Activated CD4-positive, CD25-positive, alpha-beta regulatory T cell treated with anti-CD3 and anti-CD28 coated beads, Interleukin-2, amount 50 U/mL, for 72 hours (primary cell): ENCODE results near the gene RBM3.
"Not testable (repeated sequence)": the region's sequence is repeated elsewhere in the genome, so short reads cannot be mapped to it uniquely, and the experiment has no call there.

Experiments
- DNase-seq: peaks from one replicate; pipeline ENCODE4 v3.0.0; 2021

RBM3 gene

DNA sequence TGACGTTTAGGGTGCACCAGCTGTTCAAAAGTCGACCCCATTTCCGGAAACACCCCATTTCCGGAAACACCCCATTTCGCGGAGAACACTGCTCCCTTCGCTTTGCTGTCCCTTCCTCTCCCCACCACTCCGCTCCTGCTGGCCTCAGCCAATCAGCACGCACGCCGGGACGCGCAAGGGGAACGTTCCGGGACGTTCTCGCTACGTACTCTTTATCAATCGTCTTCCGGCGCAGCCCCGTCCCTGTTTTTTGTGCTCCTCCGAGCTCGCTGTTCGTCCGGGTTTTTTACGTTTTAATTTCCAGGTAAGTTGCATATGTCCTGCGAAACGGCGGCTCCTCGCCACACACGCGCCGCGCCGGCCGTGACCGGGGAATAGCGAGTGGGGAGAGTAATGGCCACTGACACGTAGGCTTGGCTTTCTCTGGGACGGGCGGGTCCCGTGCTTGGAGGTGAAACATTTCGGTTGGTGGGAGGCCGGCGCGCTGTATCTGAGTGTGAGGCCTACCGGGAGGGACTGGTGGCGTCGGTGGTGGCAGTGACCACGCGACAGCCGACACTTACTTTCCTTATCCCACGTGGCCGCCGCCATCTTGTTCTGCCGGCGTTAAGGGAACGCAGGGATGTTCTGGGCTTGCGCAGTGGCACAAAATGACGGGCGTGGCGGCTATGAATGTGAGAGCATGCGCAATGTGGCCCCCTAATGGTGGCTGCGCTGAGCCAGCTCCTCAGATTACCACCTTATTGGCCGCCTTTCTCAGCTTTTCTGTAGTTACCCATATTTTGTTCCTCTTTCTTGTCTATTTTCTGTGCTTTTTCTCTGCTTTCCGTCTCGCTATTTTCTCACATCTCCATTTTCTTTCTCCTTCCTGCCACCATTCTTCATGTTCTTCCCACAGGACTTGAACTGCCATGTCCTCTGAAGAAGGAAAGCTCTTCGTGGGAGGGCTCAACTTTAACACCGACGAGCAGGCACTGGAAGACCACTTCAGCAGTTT, at the start of gene RBM3:
Gene RBM3, plus strand, starts transcription at position 215 of the 997 bp plus-strand sequence. Its CDS starts 697 bp downstream, at position 912.
- peak; percentile 85 for DNase-seq

DNA sequence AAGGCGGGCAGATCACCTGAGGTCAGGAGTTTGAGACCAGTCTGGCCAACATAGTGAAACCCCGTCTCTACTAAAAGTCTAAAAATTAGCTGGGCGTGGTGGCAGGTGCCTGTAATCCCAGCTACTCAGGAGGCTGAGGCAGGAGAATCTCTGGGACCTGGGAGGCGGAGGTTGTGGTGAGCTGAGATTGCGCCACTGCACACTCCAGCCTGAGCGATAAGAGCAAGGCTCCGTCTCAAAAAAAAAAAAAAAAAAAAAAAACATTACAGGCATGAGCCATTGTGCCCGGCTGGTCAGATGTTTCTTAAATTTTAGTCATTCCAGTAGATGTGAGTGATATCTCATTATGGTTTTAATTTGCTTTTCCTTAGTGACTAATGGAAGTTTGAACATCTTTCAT, 48.4 kb upstream of the RBM3 start:
- not testable (repeated sequence) for DNase-seq

DNA sequence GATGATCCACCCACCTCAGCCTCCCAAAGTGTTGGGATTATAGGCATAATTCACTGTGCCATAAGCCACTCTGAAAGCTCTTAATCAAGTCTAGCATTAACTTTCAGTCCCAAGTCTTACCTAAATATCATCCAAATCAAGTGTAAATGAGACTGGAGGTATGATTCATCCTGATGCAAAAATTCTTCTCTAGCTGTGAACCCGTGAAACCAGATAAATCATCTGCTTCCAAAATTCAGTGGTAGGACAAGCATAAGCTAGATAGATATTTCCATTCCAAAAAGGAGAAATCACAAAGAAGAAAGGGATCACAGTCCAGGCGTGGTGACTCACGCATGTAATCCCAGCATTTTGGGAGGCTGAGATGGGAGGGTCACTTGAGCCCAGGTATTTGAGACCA, 43.5 kb upstream of the RBM3 start:
- DNase-seq, result no peak

DNA sequence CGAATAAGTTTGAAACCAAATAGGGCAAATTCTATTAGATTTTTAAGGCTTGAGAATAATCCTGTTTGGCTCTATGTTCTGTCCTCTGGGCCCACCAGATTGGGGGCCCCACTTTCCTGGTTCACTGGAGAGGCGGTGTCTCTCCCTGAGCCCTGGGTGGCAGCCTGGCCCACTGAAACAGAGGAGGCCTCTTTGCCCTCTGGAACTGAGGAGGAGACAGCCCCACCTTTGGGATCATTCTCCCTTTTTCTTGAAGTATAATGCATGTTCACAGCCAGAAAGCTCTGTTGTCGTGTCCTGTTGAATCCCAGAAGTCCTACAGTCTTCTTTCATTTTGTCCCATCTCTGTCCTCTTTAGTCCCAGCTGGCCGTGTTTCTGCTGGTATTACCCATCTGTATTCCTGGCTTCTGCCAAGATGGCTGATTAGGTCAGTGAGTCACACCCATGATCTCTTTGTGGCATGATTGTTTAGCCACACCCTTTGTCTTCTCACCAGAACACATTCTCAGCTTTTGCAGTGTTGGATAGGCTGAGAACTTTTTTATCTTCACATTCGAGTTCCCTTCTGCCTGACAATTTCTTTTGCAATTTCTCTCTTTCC, 42.8 kb upstream of the RBM3 start:
- no peak for DNase-seq

DNA sequence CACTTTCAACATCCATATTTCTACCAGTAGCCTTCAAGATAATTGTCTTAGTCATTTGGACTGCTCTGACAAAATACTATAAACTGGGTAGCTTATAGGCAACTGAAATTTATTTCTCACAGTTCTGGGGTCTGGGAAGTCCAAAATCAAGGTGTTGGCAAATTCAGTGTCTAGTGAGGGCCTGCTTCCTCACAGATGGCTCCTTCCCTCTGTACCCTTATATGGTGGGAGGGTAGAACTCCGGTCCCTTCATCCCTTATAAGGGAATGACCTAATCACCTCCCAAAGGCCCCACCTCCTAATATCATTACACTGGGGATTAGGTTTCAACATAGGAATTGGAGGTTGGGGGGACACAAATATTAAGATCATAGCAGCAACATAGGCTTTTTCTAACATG, 42.1 kb upstream of the RBM3 start:
- DNase-seq, result no peak

DNA sequence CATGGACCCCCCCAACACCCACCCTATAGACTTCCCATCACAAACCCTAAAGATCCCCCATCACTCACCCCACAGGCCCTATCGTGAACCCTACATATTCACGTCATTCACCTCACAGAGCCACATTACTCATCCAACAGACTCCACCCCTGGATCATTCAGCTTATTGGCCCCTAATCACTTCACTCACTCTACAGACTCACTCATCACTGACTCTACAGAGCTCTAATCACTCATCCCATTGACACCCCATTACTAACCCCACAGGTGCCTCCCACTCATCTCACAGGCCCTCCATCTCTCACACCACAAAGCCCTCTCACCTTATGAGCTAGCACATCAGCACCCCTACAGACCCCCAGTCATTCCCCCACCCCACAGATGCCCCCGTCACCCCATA, 41.1 kb upstream of the RBM3 start:
- DNase-seq, result no peak

DNA sequence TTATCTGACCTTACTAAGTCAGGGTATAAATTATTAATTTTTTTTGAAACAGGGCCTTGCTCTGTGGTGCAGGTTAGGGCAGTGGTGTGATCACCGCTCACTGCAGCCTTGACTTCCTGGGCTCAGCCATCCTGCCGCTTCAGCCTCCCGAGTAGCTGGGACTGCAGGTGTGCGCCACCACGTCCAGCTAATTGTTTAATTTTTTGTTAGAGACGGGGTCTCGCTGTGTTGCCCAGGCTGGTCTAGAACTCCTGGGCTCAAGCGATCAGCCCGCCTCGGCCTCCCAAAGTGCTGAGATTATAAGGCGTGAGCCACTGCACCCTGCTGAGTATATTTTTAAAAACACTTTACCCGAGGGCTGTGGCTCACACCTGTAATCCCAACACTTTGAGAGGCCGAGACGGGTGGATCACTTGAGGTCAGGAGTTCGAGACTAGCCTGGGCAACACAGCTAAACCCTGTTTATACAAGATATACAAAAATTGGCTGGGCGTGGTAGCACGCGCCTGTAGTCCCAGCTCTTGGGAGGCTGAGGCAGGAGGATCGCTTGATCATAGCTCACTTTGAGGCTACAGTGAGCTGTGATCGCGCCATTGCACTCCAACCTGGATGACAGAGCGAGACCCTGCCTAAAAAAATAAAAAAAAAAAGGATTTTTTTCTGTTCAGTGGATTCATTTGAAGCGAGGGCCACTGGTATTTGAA, 35.5 kb upstream of the RBM3 start:
- no peak for DNase-seq

DNA sequence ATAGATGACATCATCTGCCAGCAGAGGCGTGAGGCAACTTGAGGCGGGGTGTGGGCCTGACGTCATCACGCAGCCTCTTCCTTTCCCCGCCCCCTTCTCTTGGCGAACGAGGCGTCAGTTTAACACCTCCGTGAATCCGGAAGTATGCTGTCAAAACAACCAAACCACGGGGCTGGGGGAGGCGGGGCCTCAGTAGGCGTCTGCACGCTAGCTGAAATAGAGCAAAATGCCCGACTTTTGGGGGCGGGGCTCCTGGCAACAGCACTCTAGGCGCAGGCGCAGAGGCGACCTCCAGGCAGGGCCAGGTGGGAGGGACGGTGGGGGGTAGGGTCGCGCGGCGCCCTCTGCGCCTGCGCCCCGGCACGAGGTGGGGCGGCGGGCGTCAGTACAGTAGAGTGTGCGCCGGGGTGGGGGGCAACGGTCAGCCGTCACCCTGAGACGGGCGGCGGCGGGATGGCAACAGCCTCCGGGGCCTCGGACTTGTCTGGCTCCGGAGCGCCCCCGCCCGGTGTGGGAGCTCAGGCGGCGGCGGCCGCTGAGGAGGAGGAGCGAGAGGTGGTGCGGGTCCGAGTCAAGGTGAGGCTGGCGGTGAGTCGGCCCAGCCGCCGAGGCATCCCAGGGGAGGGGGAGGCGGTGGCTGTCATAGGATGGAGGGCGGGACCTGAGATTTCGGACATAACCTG, 34.8 kb upstream of the RBM3 start, which contains the start of gene TBC1D25:
Gene TBC1D25, plus strand, starts transcription at position 370 of the 683 bp plus-strand sequence. Its CDS starts 84 bp downstream, at position 454.
- DNase-seq, result peak; percentile 90

DNA sequence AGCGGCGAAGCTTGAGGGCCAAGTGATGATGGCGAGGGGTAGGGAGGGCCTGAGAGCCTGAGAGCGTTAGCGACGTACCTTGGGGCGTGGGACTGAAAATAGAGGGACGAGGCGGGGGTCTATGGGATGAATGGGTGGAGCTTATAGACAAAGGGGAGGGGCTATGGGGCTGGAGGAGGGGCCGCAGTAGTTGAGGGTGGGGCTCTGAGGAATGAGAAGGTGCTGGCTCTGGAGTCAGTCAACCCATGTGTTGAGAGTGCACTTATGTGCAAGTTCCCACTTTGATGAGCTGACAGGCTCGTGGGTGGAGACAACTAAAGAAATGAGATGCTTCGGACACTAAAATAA, 34.3 kb upstream of the RBM3 start:
- DNase-seq, result no peak

DNA sequence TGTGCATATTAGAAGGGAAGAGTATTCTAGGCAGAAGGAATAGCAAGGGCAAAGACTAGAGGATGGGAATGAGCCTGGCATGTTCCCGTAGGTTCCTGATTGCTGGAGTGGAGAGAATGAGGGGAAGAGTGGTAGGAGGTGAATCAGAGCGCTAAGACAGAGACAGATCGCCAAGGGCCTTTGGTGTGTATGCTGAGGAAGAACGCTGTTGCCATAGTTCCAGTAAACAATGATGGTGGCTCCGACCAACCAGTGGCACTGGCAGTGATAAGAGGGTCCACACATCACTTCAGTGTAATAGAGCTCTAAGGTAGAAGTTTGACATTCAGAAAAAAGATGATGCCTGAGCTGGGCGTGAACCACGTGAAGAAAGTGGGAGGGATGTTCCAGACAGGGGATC, 33.8 kb upstream of the RBM3 start:
- DNase-seq, result no peak

DNA sequence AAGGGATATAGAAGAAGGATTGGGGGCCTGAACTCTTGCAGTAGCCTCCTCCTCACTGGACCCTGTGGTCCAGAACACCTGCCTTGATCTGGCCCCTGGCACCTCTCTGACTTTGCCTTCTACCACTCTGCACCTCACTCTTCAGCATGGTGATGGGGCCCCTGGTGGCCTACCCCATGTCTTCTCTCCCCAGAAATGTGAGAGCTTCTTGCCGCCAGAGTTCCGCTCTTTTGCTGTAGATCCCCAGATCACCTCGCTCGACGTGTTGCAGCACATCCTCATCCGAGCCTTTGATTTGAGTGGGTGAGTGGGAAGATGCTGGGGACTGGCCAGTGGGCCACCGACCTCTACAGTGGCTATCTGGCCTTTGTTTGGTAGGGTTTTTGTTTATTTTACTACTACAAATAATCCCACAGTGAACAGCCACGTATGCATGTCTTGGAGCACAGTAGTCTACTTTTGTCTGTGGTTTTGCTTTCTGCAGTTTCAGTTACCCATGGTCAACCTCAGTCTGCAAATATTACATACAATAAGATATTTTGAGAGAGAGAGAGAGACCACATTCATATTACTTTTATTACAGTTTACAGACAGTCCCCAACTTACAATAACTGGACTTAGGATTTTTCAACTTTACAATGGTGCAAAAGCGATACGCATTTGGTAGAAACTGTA, 33.0 kb upstream of the RBM3 start:
- DNase-seq, result no peak

DNA sequence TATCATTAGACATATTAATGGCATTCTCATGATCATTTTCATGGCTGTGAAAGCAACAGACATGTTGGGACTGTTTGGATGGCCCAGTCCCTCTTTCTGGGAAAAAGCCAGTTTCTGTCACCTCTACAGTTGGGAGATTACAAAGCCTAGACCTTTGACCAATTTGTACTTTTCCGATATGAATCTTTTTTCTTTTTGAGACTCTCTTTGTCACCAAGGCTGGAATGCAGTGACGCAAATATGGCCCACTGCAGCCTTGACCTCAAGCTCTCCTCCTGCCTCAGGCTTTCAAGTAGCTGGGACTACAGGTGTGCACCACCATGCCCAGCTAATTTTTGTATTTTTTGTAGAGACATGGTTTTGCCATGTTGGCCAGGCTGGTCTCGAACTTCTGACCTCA, 25.4 kb upstream of the RBM3 start:
- no peak for DNase-seq

DNA sequence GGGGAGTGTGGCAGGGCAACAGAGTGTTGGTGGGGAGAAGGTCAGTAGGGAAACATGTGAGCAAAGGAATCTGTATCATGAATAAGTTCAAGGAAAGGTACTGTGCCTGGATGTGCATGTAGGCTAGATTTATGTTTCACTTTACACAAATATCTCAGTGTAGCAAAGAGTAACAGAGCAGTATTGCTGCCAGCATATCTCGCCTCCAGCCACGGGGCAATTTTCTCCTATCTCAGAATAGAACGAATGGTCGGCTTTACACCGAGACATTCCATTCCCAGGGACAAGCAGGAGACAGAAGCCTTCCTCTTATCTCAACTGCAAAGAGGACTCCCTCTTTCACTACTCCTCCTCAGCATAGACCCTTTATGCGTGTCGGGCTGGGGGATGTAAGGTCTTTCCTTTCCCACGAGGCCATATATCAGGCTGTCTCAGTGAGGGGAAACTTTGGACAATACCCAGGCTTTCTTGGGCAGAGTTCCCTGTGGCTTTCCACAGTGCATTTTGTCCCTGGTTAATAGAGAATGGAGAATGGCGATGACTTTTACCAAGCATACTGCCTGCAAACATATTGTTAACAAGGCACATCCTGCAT, 18.5 kb upstream of the RBM3 start:
- DNase-seq, result not testable (repeated sequence)

DNA sequence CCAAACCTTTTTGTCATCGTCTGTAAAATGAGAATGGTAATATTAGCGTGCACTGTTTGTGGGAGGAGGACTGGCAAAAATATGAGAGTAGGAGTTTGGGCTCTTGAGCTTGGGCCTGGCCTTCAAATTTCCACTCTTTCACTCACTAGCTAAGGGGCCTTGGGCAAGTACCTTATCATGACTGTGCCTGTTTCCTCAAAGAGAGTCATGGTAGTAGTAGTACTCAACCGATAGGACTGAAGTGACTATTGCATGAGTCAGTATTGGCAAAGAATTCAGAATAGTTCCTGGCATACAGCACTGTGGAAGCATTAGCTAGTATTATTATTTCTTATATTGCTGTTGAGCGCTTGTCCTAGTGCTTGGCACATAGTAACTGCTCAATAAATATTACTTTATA, 16.0 kb upstream of the RBM3 start:
- DNase-seq, result no peak

DNA sequence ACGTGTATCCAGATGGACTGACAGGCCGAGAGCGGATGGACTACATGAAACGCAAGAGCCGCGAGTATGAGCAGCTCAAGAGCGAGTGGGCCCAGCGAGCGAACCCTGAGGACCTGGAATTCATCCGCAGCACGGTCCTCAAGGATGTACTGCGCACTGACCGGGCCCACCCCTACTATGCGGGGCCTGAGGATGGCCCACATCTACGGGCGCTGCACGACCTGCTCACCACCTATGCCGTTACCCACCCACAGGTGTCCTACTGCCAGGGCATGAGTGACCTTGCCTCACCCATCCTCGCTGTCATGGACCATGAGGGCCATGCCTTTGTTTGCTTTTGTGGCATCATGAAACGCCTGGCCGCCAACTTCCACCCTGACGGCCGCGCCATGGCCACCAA, 14.6 kb upstream of the RBM3 start:
- no peak for DNase-seq

DNA sequence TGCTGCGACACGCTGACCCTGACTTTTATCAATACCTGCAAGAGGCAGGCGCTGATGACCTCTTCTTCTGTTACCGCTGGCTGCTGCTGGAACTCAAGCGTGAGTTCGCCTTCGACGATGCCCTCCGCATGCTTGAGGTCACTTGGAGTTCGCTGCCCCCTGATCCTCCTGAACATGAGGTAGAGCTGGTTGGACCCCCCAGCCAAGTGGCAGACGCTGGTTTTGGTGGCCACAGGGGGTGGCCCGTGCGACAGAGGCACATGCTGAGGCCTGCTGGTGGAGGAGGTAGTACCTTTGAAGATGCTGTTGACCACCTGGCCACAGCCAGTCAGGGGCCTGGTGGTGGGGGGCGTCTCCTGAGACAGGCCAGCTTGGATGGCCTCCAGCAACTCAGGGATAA, 14.2 kb upstream of the RBM3 start:
- no peak for DNase-seq

DNA sequence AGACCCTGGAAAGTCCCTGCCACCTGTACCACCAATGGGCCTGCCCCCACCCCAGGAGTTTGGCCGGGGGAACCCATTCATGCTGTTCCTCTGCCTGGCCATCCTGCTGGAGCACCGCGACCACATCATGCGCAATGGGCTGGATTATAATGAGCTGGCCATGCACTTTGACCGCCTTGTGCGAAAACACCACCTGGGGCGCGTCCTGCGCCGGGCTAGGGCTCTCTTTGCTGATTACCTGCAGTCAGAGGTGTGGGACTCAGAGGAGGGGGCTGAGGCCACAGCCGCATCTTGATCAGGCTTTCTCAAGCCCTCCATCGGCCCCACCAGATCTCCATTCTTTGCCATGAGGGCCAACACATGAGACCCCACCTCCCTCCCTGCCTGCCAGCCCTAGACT, 13.6 kb upstream of the RBM3 start:
- no peak for DNase-seq

DNA sequence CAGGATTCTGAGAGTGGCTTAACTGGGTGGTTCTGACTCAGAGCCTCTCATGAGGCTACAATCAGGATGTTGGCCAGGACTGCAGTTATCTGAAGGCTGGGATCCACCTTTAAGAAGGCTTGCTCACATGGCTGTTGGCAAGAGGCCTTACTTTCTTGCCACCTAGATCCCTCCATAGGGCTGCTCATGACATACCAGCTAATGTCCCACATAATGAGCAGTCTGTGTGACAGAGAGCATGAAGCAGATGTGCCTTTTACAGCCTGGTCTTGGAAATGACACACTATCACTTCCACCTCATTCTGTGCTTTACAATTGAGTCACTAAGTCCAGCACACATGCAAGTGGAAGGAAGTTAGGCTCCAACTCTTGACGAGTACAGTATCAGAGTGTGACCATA, 4.3 kb upstream of the RBM3 start:
- DNase-seq, result no peak

DNA sequence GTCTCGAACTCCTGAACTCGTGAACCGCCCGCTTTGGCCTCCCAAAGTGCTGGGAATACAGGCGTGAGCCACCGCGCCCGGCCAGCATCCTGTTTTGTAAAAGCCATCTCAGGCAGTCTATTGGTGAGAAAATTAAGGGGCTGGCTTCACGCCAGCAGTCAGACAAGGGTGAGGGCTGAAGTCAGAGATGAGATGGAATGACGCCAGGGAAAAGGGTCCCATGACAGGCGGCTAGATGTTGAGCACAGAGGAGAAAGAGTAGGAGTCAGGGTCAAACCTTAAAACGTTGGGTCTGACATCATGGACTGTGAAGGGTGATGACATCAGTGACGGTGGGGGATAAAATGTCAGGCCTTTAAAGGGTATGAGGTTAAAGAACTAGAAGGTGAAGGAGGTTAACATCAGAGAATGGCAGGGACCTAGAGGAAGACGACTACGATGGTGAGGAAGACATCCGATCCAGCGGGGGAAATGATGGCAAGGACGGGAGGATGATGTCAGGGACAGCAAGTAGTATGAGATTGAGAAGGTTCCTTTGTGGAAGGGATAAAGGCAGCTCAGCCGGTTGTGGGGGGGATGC, 504 bp upstream of the RBM3 start:
- peak; percentile 34 for DNase-seq

DNA sequence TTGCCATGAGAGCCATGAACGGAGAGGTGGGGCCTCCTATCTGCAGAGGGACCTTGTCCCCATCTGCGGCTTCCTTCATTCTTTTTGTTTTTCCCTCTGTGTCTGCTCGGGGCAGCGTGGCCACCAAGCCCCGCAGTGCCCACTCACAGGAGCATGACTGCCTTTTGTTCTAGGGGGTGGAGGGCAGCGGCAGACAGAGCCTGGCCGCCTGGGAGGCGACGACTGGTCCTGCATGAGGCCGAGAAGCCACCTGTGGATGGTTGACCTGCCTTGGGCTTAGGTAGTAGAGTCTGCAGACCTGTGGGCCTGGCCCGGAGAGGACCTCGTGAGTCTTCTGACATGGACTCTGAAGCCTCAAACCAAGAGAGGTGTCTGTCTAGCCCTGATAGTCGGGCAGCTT, 1.4 kb downstream of the RBM3 start:
- DNase-seq, result no peak

DNA sequence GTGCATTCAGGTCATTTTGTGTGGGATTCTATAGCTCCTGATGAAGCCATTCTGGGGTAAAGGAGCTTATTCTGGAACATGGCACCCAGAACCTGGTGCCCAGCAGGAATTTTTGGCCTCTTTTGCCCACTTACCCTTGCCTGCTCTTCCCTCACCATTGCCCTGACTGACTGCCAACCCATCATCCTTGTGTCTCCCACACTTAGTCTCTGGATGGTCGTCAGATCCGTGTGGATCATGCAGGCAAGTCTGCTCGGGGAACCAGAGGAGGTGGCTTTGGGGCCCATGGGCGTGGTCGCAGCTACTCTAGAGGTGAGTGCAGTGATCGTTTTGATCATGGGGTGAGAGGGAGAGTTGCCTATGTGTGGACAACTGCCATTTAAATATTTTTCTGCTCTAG, 1.8 kb downstream of the RBM3 start:
- no peak for DNase-seq

DNA sequence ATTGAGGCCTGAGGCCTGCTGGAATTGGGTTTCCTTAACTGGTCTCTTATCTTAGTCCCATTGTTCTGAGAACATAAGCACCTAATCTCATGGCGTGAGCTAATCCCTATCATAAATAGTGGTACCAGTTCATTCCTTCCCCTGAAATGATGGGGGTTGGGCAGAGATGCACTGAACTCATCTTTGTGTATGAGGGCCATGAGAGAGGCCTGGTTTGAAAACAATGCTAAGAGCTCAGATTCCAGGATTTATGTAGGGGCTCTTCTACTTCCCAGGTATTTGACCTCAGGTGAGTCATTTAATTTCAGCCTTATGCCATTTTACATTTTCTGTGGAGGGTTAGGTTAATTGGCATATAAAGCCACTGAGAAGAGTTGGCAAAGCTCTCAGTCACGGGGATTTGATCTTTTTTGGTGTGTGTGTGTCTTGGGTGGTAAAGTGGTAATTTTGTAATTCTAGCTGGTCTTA, 4.4 kb downstream of the RBM3 start:
- DNase-seq, result no peak
